CD14-positive monocyte (primary cell): ENCODE data around the gene GALNT14. TPM values are rescaled to one million over a fixed set of nuclear protein-coding genes. Genes with fewer than 3 reads are reported as not detected.

Experiments
- DNase-seq, 3 donors: peaks; one replicate each; pipeline ENCODE4 v3.0.0-alpha.2; 2011 to 2022
- H2AFZ ChIP-seq: 2 replicates; pipeline ENCODE4 v1.6.0; 2012; ENCODE audit warnings: mild to moderate bottlenecking, low read depth, low read length, inconsistent platforms; ENCODE audit not compliant: insufficient read depth, poor library complexity, severe bottlenecking
- H3K27ac ChIP-seq, 2 donors: 1 replicate in 1 of 2; 2 replicates in 1 of 2; pipeline ENCODE4 v1.5.1; 2012 to 2013; ENCODE audit warnings: low read length in 2 of 2, control low read depth in 1 of 2, inconsistent platforms in 1 of 2, low read depth in 1 of 2, mild to moderate bottlenecking in 1 of 2
- H3K27me3 ChIP-seq, 2 donors: one replicate each; pipeline versions ENCODE4 v1.6.0 to v1.6.1; 2011 to 2013; ENCODE audit warnings: low read length in 2 of 2; ENCODE audit not compliant: control insufficient read depth in 2 of 2, insufficient read depth in 2 of 2
- H3K36me3 ChIP-seq, 2 donors: replicated peaks in 1 of 2; 1 replicate in 1 of 2; 2 replicates in 1 of 2; pipeline versions ENCODE4 v1.5.1 to v1.6.1; 2012 to 2013; ENCODE audit warnings: low read length in 2 of 2, control low read depth in 1 of 2, inconsistent platforms in 1 of 2, mild to moderate bottlenecking in 1 of 2; ENCODE audit not compliant: insufficient read depth in 2 of 2, control insufficient read depth in 1 of 2
- H3K4me1 ChIP-seq, 2 donors: 1 replicate in 1 of 2; 2 replicates in 1 of 2; pipeline versions ENCODE4 v1.5.1 to v1.6.1; 2012 to 2013; ENCODE audit warnings: low read length in 2 of 2, control low read depth in 1 of 2, inconsistent platforms in 1 of 2, mild to moderate bottlenecking in 1 of 2, moderate library complexity in 1 of 2; ENCODE audit not compliant: insufficient read depth in 2 of 2, control insufficient read depth in 1 of 2
- H3K4me2 ChIP-seq: replicated peaks from 2 replicates; pipeline ENCODE3; 2012; ENCODE audit warnings: low read length, moderate library complexity, mild to moderate bottlenecking; ENCODE audit not compliant: poor library complexity, severe bottlenecking; ENCODE audit errors: extremely low read depth
- H3K4me3 ChIP-seq, 3 experiments: fragments of 200-600 bp in 1 of 3; sonication (generic) in 1 of 3; replicated peaks in 1 of 3; 1 replicate in 2 of 3; 2 replicates in 1 of 3; pipeline ENCODE4 v1.5.1; 2011 to 2013; ENCODE audit warnings: low read length in 3 of 3, mild to moderate bottlenecking in 3 of 3, control low read depth in 2 of 3, low read depth in 2 of 3, inconsistent platforms in 1 of 3, moderate library complexity in 1 of 3
- H3K79me2 ChIP-seq: 2 replicates; pipeline ENCODE4 v1.6.0; 2012; ENCODE audit warnings: mild to moderate bottlenecking, control low read depth, inconsistent platforms, low read length, moderate library complexity; ENCODE audit not compliant: insufficient read depth
- H3K9ac ChIP-seq: 2 replicates; pipeline ENCODE4 v1.6.0; 2017; ENCODE audit warnings: low read length, mild to moderate bottlenecking; ENCODE audit not compliant: insufficient read depth, poor library complexity, severe bottlenecking
- H3K9me3 ChIP-seq, 2 donors: replicated peaks in 1 of 2; 1 replicate in 1 of 2; 2 replicates in 1 of 2; pipeline versions ENCODE4 v1.5.1 to v1.6.1; 2012 to 2013; ENCODE audit warnings: low read length in 2 of 2, control low read depth in 1 of 2; ENCODE audit not compliant: control insufficient read depth in 1 of 2, insufficient read depth in 1 of 2
- H4K20me1 ChIP-seq: 2 replicates; pipeline ENCODE4 v1.6.0; 2012; ENCODE audit warnings: mild to moderate bottlenecking, low read length, control low read depth, moderate library complexity; ENCODE audit not compliant: insufficient read depth
- H3K27ac Mint-ChIP-seq, 7 donors: one replicate each; pipeline ENCODE4 v1.8.0; 2020; ENCODE audit warnings: mild to moderate bottlenecking in 7 of 7, mixed read lengths in 7 of 7, moderate library complexity in 6 of 7, inconsistent platforms in 2 of 7
- H3K27me3 Mint-ChIP-seq, 3 donors: one replicate each; pipeline ENCODE4 v1.8.0; 2021 to 2022; ENCODE audit warnings: low read depth in 3 of 3, mild to moderate bottlenecking in 3 of 3, mixed read lengths in 3 of 3, moderate library complexity in 3 of 3, inconsistent platforms in 1 of 3
- H3K36me3 Mint-ChIP-seq, 2 donors: one replicate each; pipeline ENCODE4 v1.8.0; 2020; ENCODE audit warnings: mixed read lengths in 2 of 2, inconsistent platforms in 1 of 2, mild to moderate bottlenecking in 1 of 2
- H3K4me1 Mint-ChIP-seq: one replicate; pipeline ENCODE4 v1.8.0; 2020; ENCODE audit warnings: mild to moderate bottlenecking, mixed read lengths
- H3K4me3 Mint-ChIP-seq, 2 donors: one replicate each; pipeline ENCODE4 v1.8.0; 2020; ENCODE audit warnings: mild to moderate bottlenecking in 2 of 2, mixed read lengths in 2 of 2, moderate library complexity in 1 of 2
- H3K9me3 Mint-ChIP-seq, 7 donors: one replicate each; pipeline ENCODE4 v1.8.0; 2020 to 2022; ENCODE audit warnings: mixed read lengths in 7 of 7, mild to moderate bottlenecking in 6 of 7, moderate library complexity in 6 of 7, inconsistent platforms in 2 of 7
- CTCF ChIP-seq: fragments of 200-600 bp; IDR thresholded peaks from one replicate; pipeline ENCODE4 v1.8.0; 2022; ENCODE audit warnings: antibody characterized with exemption, mild to moderate bottlenecking
- WGBS: methylation state at CpG from one replicate; pipeline ENCODE4 v1.1.5; 2013; ENCODE audit warnings: missing lambda C conversion rate; ENCODE audit not compliant: insufficient coverage; 5-methylcytosine and 5-hydroxymethylcytosine counted together
- intact Hi-C, 2 donors: fragments of 100-400 bp; cut with micrococcal nuclease; formaldehyde crosslinking; loops; one replicate each; pipeline versions ENCODE4 v1.15.0 to v1.15.1; 2023
- polyA plus RNA-seq, 3 donors: library from polyadenylated mRNA; depleted of rRNA in 1 of 3; unstranded in 2 of 3; stranded (reverse) in 1 of 3; fragments of 300-500 nt in 2 of 3; fragments of >200 nt in 1 of 3; fragmentation: Illumina TruSeq in 2 of 3; gene quantifications; 1 replicate in 2 of 3; 2 replicates in 1 of 3; pipeline ENCODE4 v1.2.3, GENCODE V29; 2012 to 2021

GALNT14 gene
- polyA plus RNA-seq, 3 donors: 0.33 TPM; not detected in 2

- peaks cover 13 to 21% of the 10 kb centered on the region in 2 donors for H3K4me1 ChIP-seq
- H3K9me3 Mint-ChIP-seq: peaks cover 0 to 4% (median 0%) of the 10 kb centered on the region in 7 donors
- H3K36me3 Mint-ChIP-seq: peaks cover 0 to 2% of the 10 kb centered on the region in 2 donors
- H4K20me1 ChIP-seq: no peaks in the 10 kb centered on the region
- H3K9me3 ChIP-seq: peaks cover 0 to 11% of the 10 kb centered on the region in 2 donors
- no peak overlapping the region for H3K4me3 ChIP-seq
- H3K4me3 Mint-ChIP-seq: peak overlapping the region in 1 of 2 donors; percentile 39
- TF ChIP-seq CTCF: no peak
- no peak overlapping the region for H3K4me2 ChIP-seq
- no peaks in the 10 kb centered on the region for H3K36me3 ChIP-seq
- no peak for DNase-seq
- H3K27me3 Mint-ChIP-seq: peaks cover 23 to 39% (median 34%) of the 10 kb centered on the region in 3 donors
- no peak overlapping the region for H3K27ac ChIP-seq
- no peak overlapping the region for H3K9ac ChIP-seq
- WGBS: 100% methylated on average over 1 of the region's 4 CpGs
- no peaks in the 10 kb centered on the region for H3K79me2 ChIP-seq
- no peak overlapping the region for H2AFZ ChIP-seq
- peaks cover 18 to 33% of the 10 kb centered on the region in 2 donors for H3K27me3 ChIP-seq
- H3K27ac Mint-ChIP-seq: no peak overlapping the region
- intact Hi-C loops: no loop called here
- peaks cover 11% of the 10 kb centered on the region for H3K4me1 Mint-ChIP-seq
Measured at GRCh38 chr2:31139671-31140070, 1.4 kb upstream of the GALNT14 start.

GRCh38 chr2:31137211-31138036, 816 bp downstream of the GALNT14 start:
- no peaks in the 10 kb centered on the region for H4K20me1 ChIP-seq
- peak overlapping the region; percentile 48 for H2AFZ ChIP-seq
- peak overlapping the region; percentile 90 for H3K4me2 ChIP-seq
- H3K36me3 Mint-ChIP-seq: peaks cover 0 to 2% of the 10 kb centered on the region in 2 donors
- H3K4me3 Mint-ChIP-seq: peak overlapping the region; percentile 70 to 91
- H3K27me3 Mint-ChIP-seq: peaks cover 23 to 40% (median 34%) of the 10 kb centered on the region in 3 donors
- H3K9me3 Mint-ChIP-seq: peaks cover 0 to 4% (median 0%) of the 10 kb centered on the region in 7 donors
- peaks cover 0 to 11% of the 10 kb centered on the region in 2 donors for H3K9me3 ChIP-seq
- peak overlapping the region; percentile 48 for H3K9ac ChIP-seq
- peak overlapping the region; percentile 24 to 75 (median 43) for H3K4me3 ChIP-seq
- H3K4me1 ChIP-seq: peaks cover 13 to 21% of the 10 kb centered on the region in 2 donors
- under 1% methylated on average over 70 of the region's 72 CpGs for WGBS
- H3K27ac ChIP-seq: no peak overlapping the region
- intact Hi-C loops: no loop called here
- H3K27ac Mint-ChIP-seq: no peak overlapping the region
- H3K36me3 ChIP-seq: no peaks in the 10 kb centered on the region
- DNase-seq: no peak
- peaks cover 18 to 33% of the 10 kb centered on the region in 2 donors for H3K27me3 ChIP-seq
- TF ChIP-seq CTCF: no peak
- H3K4me1 Mint-ChIP-seq: peaks cover 11% of the 10 kb centered on the region
- no peaks in the 10 kb centered on the region for H3K79me2 ChIP-seq
